Smooth muscle cell (in vitro differentiated cells): Measurements from ENCODE around the gene JMJD8. TPM values are rescaled to one million over a fixed set of nuclear protein-coding genes. Genes with fewer than 3 reads are reported as not detected.

Experiments used
- DNase-seq: peaks from one replicate; lab custom pipeline; 2025; ENCODE audit not compliant: unreplicated experiment; lab: John Stamatoyannopoulos, UW
- H2AFZ ChIP-seq: fragments of 200-600 bp; sonication (generic); 2 replicates; pipeline ENCODE4 v1.6.0; 2016; ENCODE audit warnings: antibody characterized with exemption, low read depth, mild to moderate bottlenecking
- H3F3A ChIP-seq: fragments of 200-600 bp; sonication (generic); 2 replicates; pipeline ENCODE4 v1.6.0; 2017; ENCODE audit warnings: antibody characterized with exemption, low read depth
- H3K27ac ChIP-seq: fragments of 200-600 bp; sonication (generic); 2 replicates; pipeline ENCODE4 v1.5.1; 2016; ENCODE audit warnings: low read depth, mild to moderate bottlenecking
- H3K27me3 ChIP-seq: fragments of 200-600 bp; sonication (generic); 2 replicates; pipeline ENCODE4 v1.6.1; 2016; ENCODE audit warnings: low read depth, mild to moderate bottlenecking
- H3K36me3 ChIP-seq: fragments of 200-600 bp; sonication (generic); 2 replicates; pipeline ENCODE4 v1.5.1; 2016; ENCODE audit warnings: low read depth
- H3K4me1 ChIP-seq: fragments of 200-600 bp; sonication (generic); 2 replicates; pipeline ENCODE4 v1.5.1; 2016; ENCODE audit warnings: low read depth
- H3K4me2 ChIP-seq: fragments of 200-600 bp; sonication (generic); 2 replicates; pipeline ENCODE4 v1.6.0; 2016; ENCODE audit warnings: mild to moderate bottlenecking
- H3K4me3 ChIP-seq: fragments of 200-600 bp; sonication (generic); 2 replicates; pipeline ENCODE4 v1.5.1; 2016; ENCODE audit warnings: mild to moderate bottlenecking
- H3K79me2 ChIP-seq: fragments of 200-600 bp; sonication (generic); 2 replicates; pipeline ENCODE4 v1.6.0; 2016; ENCODE audit warnings: low read depth, mild to moderate bottlenecking
- H3K9ac ChIP-seq: fragments of 200-600 bp; sonication (generic); 2 replicates; pipeline ENCODE4 v1.6.0; 2016; ENCODE audit warnings: low read depth
- H3K9me3 ChIP-seq: fragments of 200-600 bp; sonication (generic); replicated peaks from 2 replicates; pipeline ENCODE4 v1.5.1; 2016; ENCODE audit warnings: low read depth
- H4K20me1 ChIP-seq: fragments of 200-600 bp; sonication (generic); 2 replicates; pipeline ENCODE4 v1.6.0; 2016; ENCODE audit warnings: low read depth
- WGBS: methylation state at CpG from one replicate; pipeline ENCODE4 v1.1.7; 2016; ENCODE audit warnings: low lambda C conversion rate; 5-methylcytosine and 5-hydroxymethylcytosine counted together
- polyA plus RNA-seq: library from polyadenylated mRNA; unstranded; fragments of >200 nt; fragmentation: Nextera tagmentation; extraction: Ambion mirVana; gene quantifications from 2 replicates; pipeline ENCODE4 v1.2.1, GENCODE V29; 2016
- total RNA-seq: library from RNA; depleted of rRNA; stranded (reverse); fragments of >200 nt; gene quantifications from 2 replicates; pipeline ENCODE4 v1.2.3, GENCODE V29; 2014
- TF ChIP-seq, protein P1 (sequence below): fragments of 200-600 bp; sonication (generic); IDR thresholded peaks from 2 replicates; pipeline ENCODE4 v1.5.1; 2017; ENCODE audit warnings: borderline replicate concordance, mild to moderate bottlenecking, antibody characterized with exemption; ENCODE audit not compliant: insufficient read depth, poor library complexity, severe bottlenecking

The JMJD8 gene
- total and polyA plus RNA-seq, 2 experiments from 2014 or later: 42.9 to 95.1 TPM

- TF ChIP-seq, protein P1, sequence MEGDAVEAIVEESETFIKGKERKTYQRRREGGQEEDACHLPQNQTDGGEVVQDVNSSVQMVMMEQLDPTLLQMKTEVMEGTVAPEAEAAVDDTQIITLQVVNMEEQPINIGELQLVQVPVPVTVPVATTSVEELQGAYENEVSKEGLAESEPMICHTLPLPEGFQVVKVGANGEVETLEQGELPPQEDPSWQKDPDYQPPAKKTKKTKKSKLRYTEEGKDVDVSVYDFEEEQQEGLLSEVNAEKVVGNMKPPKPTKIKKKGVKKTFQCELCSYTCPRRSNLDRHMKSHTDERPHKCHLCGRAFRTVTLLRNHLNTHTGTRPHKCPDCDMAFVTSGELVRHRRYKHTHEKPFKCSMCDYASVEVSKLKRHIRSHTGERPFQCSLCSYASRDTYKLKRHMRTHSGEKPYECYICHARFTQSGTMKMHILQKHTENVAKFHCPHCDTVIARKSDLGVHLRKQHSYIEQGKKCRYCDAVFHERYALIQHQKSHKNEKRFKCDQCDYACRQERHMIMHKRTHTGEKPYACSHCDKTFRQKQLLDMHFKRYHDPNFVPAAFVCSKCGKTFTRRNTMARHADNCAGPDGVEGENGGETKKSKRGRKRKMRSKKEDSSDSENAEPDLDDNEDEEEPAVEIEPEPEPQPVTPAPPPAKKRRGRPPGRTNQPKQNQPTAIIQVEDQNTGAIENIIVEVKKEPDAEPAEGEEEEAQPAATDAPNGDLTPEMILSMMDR: no peak
- Histone ChIP-seq H3F3A (peaks cover 15% of the 10 kb centered on the region), H3K36me3 (no peaks in the 10 kb centered on the region), H3K4me2 (no peak overlapping the region), H3K27ac (no peak overlapping the region), H3K9me3 (no peaks in the 10 kb centered on the region), H3K9ac (no peak overlapping the region), H3K4me3 (no peak overlapping the region), H3K4me1 (peaks cover 35% of the 10 kb centered on the region), H3K79me2 (peaks cover 10% of the 10 kb centered on the region), H3K27me3 (no peaks in the 10 kb centered on the region), H2AFZ (no peak overlapping the region), H4K20me1 (peaks cover 11% of the 10 kb centered on the region)
- 96% methylated on average over 22 of the region's 22 CpGs for WGBS
- DNase-seq: no peak
Measured at GRCh38 chr16:634051-634670, 50.0 kb downstream of the JMJD8 start.

DNA sequence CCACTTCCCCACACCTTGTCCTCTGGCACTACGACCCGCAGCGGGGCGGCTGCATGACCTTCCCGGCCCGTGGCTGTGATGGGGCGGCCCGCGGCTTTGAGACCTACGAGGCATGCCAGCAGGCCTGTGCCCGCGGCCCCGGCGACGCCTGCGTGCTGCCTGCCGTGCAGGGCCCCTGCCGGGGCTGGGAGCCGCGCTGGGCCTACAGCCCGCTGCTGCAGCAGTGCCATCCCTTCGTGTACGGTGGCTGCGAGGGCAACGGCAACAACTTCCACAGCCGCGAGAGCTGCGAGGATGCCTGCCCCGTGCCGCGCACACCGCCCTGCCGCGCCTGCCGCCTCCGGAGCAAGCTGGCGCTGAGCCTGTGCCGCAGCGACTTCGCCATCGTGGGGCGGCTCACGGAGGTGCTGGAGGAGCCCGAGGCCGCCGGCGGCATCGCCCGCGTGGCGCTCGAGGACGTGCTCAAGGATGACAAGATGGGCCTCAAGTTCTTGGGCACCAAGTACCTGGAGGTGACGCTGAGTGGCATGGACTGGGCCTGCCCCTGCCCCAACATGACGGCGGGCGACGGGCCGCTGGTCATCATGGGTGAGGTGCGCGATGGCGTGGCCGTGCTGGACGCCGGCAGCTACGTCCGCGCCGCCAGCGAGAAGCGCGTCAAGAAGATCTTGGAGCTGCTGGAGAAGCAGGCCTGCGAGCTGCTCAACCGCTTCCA lies 50.6 kb downstream of the JMJD8 start:
- Histone ChIP-seq H3K9me3 (no peaks in the 10 kb centered on the region), H3K4me3 (no peak overlapping the region), H2AFZ (no peak overlapping the region), H3F3A (peaks cover 8% of the 10 kb centered on the region), H3K4me2 (no peak overlapping the region), H3K36me3 (no peaks in the 10 kb centered on the region), H3K27ac (no peak overlapping the region), H3K27me3 (no peaks in the 10 kb centered on the region), H3K79me2 (peaks cover 10% of the 10 kb centered on the region), H4K20me1 (peaks cover 11% of the 10 kb centered on the region), H3K4me1 (peaks cover 34% of the 10 kb centered on the region), H3K9ac (no peak overlapping the region)
- no peak for DNase-seq
- WGBS: 99% methylated on average over 56 of the region's 74 CpGs
- TF ChIP-seq, protein P1: no peak

DNA sequence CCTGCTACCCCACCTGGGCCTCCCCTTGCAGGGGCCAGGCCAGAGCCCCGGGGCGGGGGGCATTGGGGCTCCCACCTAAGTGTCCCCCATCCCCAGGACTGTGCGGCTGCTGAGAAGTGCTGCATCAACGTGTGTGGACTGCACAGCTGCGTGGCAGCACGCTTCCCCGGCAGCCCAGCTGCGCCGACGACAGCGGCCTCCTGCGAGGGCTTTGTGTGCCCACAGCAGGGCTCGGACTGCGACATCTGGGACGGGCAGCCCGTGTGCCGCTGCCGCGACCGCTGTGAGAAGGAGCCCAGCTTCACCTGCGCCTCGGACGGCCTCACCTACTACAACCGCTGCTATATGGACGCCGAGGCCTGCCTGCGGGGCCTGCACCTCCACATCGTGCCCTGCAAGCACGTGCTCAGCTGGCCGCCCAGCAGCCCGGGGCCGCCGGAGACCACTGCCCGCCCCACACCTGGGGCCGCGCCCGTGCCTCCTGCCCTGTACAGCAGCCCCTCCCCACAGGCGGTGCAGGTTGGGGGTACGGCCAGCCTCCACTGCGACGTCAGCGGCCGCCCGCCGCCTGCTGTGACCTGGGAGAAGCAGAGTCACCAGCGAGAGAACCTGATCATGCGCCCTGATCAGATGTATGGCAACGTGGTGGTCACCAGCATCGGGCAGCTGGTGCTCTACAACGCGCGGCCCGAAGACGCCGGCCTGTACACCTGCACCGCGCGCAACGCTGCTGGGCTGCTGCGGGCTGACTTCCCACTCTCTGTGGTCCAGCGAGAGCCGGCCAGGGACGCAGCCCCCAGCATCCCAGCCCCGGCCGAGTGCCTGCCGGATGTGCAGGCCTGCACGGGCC lies 51.4 kb downstream of the JMJD8 start:
- no peak overlapping the region for H3K4me3 ChIP-seq
- no peak for DNase-seq
- no peak overlapping the region for H2AFZ ChIP-seq
- H3K36me3 ChIP-seq: no peaks in the 10 kb centered on the region
- peaks cover 10% of the 10 kb centered on the region for H3K79me2 ChIP-seq
- H3K4me2 ChIP-seq: no peak overlapping the region
- H3K27ac ChIP-seq: no peak overlapping the region
- H3K9me3 ChIP-seq: no peaks in the 10 kb centered on the region
- H3K9ac ChIP-seq: no peak overlapping the region
- no peaks in the 10 kb centered on the region for H3K27me3 ChIP-seq
- TF ChIP-seq, protein P1: no peak
- H4K20me1 ChIP-seq: peaks cover 11% of the 10 kb centered on the region
- H3K4me1 ChIP-seq: peaks cover 30% of the 10 kb centered on the region
- 98% methylated on average over 64 of the region's 67 CpGs for WGBS
- H3F3A ChIP-seq: peaks cover 8% of the 10 kb centered on the region
